ENCODE measurements around the gene KIF1A. TPM values are rescaled to one million over a fixed set of nuclear protein-coding genes. Genes with fewer than 3 reads are reported as not detected.

The KIF1A gene
- total RNA-seq, 1 donor = not detected

GRCh38 chr2:240836781-240837467 lies 16.9 kb upstream of the KIF1A start:
- Histone ChIP-seq H3K36me3 (ENCODE audit: insufficient read depth, low read length) (no peaks in the 10 kb centered on the region), H3K9me3 (ENCODE audit: low read depth, low read length) (no peaks in the 10 kb centered on the region), H3K4me2 (ENCODE audit: insufficient read depth, low read length) (peak overlapping the region; percentile 46), H3K79me2 (ENCODE audit: insufficient read depth, low read length) (no peaks in the 10 kb centered on the region), H4K20me1 (ENCODE audit: insufficient read depth, low read length) (peaks cover 4% of the 10 kb centered on the region), H2AFZ (ENCODE audit: low read length) (no peak overlapping the region), H3K27me3 (ENCODE audit: insufficient read depth, low read length) (peaks cover 28% of the 10 kb centered on the region), H3K4me1 (ENCODE audit: insufficient read depth, low read length) (peaks cover 11% of the 10 kb centered on the region), H3K4me3 (ENCODE audit: insufficient read depth, low read length) (no peak overlapping the region), H3K27ac (ENCODE audit: low read depth, low read length) (no peak overlapping the region)
- peak; percentile 97 for DNase-seq (ENCODE audit: insufficient read length, low spot score, missing footprints)
- no peak for TF ChIP-seq CTCF (IDR thresholded peaks at IDR 0.05; ENCODE audit: extremely low read depth, low read depth, low read length)

- Histone ChIP-seq H3K27ac (ENCODE audit: low read depth, low read length) (no peak overlapping the region), H3K36me3 (ENCODE audit: insufficient read depth, low read length) (no peaks in the 10 kb centered on the region), H3K4me1 (ENCODE audit: insufficient read depth, low read length) (peaks cover 14% of the 10 kb centered on the region), H3K4me2 (ENCODE audit: insufficient read depth, low read length) (no peak overlapping the region), H4K20me1 (ENCODE audit: insufficient read depth, low read length) (peaks cover 4% of the 10 kb centered on the region), H3K27me3 (ENCODE audit: insufficient read depth, low read length) (peaks cover 32% of the 10 kb centered on the region), H3K9me3 (ENCODE audit: low read depth, low read length) (no peaks in the 10 kb centered on the region), H3K79me2 (ENCODE audit: insufficient read depth, low read length) (no peaks in the 10 kb centered on the region), H3K4me3 (ENCODE audit: insufficient read depth, low read length) (no peak overlapping the region), H2AFZ (ENCODE audit: low read length) (no peak overlapping the region)
- peak; percentile 21 for DNase-seq (ENCODE audit: insufficient read length, low spot score, missing footprints)
- no peak for TF ChIP-seq CTCF (IDR thresholded peaks at IDR 0.05; ENCODE audit: extremely low read depth, low read depth, low read length)
Observed at GRCh38 chr2:240835528-240835927, 15.5 kb upstream of the KIF1A start.

GRCh38 chr2:240834377-240834975 lies 14.5 kb upstream of the KIF1A start:
- DNase-seq (ENCODE audit: insufficient read length, low spot score, missing footprints) = peak; percentile 73
- Histone ChIP-seq H3K9me3 (ENCODE audit: low read depth, low read length) (no peaks in the 10 kb centered on the region), H4K20me1 (ENCODE audit: insufficient read depth, low read length) (peaks cover 4% of the 10 kb centered on the region), H3K4me2 (ENCODE audit: insufficient read depth, low read length) (no peak overlapping the region), H3K27me3 (ENCODE audit: insufficient read depth, low read length) (peaks cover 40% of the 10 kb centered on the region), H3K36me3 (ENCODE audit: insufficient read depth, low read length) (no peaks in the 10 kb centered on the region), H2AFZ (ENCODE audit: low read length) (no peak overlapping the region), H3K79me2 (ENCODE audit: insufficient read depth, low read length) (no peaks in the 10 kb centered on the region), H3K4me1 (ENCODE audit: insufficient read depth, low read length) (peaks cover 14% of the 10 kb centered on the region), H3K4me3 (ENCODE audit: insufficient read depth, low read length) (no peak overlapping the region), H3K27ac (ENCODE audit: low read depth, low read length) (no peak overlapping the region)
- TF ChIP-seq CTCF (IDR thresholded peaks at IDR 0.05; ENCODE audit: extremely low read depth, low read depth, low read length) = no peak

GRCh38 chr2:240833724-240834285 lies 13.8 kb upstream of the KIF1A start:
- Histone ChIP-seq H3K79me2 (ENCODE audit: insufficient read depth, low read length) (no peaks in the 10 kb centered on the region), H3K4me2 (ENCODE audit: insufficient read depth, low read length) (no peak overlapping the region), H2AFZ (ENCODE audit: low read length) (no peak overlapping the region), H3K4me1 (ENCODE audit: insufficient read depth, low read length) (peaks cover 14% of the 10 kb centered on the region), H3K9me3 (ENCODE audit: low read depth, low read length) (no peaks in the 10 kb centered on the region), H3K27ac (ENCODE audit: low read depth, low read length) (no peak overlapping the region), H4K20me1 (ENCODE audit: insufficient read depth, low read length) (peaks cover 4% of the 10 kb centered on the region), H3K27me3 (ENCODE audit: insufficient read depth, low read length) (peaks cover 43% of the 10 kb centered on the region), H3K4me3 (ENCODE audit: insufficient read depth, low read length) (no peak overlapping the region), H3K36me3 (ENCODE audit: insufficient read depth, low read length) (no peaks in the 10 kb centered on the region)
- TF ChIP-seq CTCF (IDR thresholded peaks at IDR 0.05; ENCODE audit: extremely low read depth, low read depth, low read length) = no peak
- DNase-seq (ENCODE audit: insufficient read length, low spot score, missing footprints) = peak; percentile 76

All from osteoblast (primary cell).